Stimulated activated CD4-positive, alpha-beta T cell treated with anti-CD3 and anti-CD28 coated beads, TNF-alpha, amount 100 ng/mL, for 48 hours (primary cell): ENCODE data around the gene CIB4.

Source experiments
- DNase-seq, 3 donors: peaks; one replicate each; pipeline ENCODE4 v3.0.0-alpha.2; 2020; ENCODE audit warnings: low read depth in 3 of 3

Gene CIB4

GRCh38 chr2:26581991-26582842, 58.9 kb downstream of the CIB4 start:
- DNase-seq, result no peak

GRCh38 chr2:26581266-26581990, 59.7 kb downstream of the CIB4 start:
- DNase-seq, result no peak

GRCh38 chr2:26580751-26581150, 60.4 kb downstream of the CIB4 start:
- no peak for DNase-seq

- DNase-seq, result no peak
Measured at GRCh38 chr2:26580151-26580550, 61.0 kb downstream of the CIB4 start.

DNA sequence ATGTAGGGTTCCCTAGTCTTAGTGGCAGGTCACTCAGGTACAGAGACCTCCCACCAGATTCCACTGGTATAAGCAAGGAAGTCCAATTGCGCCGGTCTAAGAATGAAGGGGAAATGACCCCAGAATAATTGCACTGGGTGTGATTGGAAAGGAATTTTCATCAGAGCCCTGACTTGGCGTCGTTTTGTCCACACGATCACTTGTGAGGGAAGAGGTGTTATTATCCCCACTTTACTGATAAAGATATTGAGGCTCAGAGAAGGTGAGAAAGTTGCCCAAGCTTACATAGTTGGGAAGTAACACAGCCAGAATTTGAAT, 61.5 kb downstream of the CIB4 start:
- DNase-seq, result no peak

- no peak for DNase-seq
Measured at GRCh38 chr2:26579025-26579722, 62.0 kb downstream of the CIB4 start.

DNA sequence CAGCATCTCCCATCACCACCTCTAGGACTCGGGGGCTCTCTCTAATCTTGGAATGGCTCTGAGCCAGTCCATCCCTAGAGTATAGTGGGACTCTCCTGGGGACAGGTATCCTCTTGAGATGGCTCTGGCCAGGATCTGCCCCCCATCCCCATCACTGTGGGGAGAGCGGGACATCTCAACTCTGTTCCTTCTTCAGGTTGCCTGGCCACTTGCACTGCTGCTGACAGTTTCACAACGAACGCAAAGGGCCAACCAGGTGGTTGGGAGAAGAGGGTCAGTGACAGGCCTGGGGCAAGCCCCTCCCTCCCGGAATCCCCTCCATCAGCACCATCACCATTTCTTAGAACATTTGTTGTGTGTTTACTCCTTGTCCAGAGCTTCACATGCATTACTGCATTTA, 62.6 kb downstream of the CIB4 start:
- DNase-seq, result no peak

DNA sequence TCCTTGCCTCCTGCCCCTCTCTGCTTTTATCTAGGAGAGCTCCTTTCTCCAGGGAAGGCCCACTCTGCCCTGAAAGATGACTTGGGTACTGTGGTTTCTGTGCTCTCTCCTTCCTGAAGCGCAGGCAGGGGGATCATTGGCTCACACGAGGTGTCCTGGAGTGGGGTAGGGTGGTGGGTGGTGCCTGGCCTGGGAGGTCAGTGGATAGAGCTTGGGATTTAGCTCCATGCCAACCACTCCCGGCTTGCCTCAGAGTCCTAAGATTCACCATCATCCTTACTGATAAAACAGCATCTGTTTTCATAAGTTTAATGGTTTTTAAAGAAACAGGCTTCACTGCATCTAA, 63.1 kb downstream of the CIB4 start:
- no peak for DNase-seq

GRCh38 chr2:26577442-26578112, 63.6 kb downstream of the CIB4 start:
- peak; percentile 28 to 65 (median 39) for DNase-seq

- no peak for DNase-seq
Measured at GRCh38 chr2:26576565-26577441, 64.4 kb downstream of the CIB4 start.

DNA sequence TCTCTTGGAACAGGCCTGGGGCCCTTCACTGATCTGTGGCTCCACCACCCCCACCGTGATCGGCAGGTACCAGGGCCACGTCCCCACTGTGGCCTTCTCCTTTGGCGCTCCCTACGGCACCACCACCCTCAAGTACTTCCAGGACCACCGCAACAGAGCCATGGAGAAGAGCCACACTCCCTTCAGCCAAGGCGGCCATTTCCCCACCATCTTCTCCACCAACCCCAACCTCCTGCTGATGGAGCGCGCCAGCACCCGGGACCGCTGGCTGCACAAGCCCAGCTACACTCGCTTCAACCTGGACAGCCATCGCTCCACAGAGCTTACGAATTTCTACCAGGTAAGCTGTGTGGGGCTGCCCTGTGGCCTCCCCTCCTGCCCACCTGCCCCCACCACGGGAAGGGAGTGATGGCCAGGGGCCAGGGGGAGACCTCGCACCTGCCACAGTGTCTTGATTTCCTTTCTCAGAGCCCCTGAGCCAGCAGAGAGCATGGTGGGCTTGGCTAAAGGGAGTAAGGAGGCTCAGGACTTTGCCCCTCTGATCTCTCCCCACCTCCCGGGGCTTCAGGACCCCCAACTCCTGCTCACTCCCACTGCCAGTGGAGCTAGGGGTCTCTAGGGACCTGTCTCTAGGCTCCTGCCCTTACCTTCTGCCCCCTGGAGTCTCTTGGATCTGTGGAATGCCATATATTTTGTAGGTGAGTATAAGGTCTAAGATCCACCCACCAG, 65.2 kb downstream of the CIB4 start:
- no peak for DNase-seq

DNA sequence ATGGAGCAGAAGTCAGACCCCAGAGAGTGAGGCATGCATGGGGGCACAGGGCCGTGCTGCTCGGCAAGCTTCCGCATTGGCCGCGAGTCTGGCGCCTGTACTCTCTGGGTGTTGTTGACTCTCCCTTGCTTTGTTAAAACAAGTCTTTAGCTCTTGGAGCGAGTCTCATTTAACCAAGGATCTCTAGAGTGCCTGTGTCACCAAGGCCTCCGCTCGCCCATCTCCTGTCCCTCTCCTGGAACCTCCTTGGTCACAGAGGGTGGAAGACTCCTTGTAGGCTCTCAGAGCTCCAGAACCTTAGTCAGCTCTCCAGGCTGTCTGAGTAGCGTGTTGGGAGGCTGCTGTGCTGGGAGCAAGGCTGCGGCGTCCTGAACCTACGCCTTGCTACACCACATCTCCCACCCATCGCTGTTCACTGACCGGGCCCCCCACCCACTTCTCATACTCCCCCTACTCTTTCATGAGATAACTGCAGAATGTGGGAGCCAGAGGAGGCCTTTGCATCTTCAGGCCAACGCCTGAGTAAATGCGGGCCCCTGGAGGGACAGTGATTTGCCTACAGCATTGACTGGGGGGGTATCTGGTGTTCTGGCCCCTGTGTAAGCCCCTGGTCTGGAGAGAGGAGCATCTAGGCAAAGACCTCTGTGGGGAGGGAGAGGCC, 66.1 kb downstream of the CIB4 start:
- no peak for DNase-seq

GRCh38 chr2:26574066-26574899, 66.9 kb downstream of the CIB4 start:
- DNase-seq, result no peak

DNA sequence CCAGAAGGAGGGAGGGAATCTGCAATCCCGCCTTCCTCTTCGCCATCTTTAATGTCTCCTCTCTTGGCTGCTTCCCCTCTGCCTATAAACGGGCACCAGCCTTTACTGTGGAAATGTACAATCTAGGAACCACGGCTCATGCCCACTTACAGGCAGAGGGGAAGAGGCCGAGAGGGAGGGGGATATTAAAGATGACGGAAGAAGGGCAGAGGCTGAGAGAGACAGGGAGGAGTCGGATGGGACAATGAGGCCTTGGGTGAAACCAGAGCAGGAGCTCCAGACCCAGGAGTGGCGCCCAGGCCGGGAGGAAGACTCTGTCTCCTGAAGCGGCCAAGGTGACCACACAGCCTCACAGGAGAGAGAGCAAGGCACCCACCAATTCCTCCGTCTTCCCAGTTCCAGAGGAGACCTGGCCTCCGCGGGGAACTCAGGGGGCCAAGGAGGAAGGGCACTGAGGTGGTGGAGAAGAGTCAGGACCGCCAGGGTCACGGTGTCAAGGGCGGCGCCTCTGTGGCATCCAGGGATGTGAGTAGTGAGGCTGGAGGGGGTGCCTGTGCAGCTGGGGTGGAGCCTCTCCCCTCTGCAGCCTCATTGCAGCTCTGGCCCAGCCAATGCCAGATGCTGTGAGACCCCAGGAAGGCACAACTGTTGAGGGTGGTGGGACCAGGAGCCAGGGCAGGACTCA, 67.8 kb downstream of the CIB4 start:
- DNase-seq, result no peak

- no peak for DNase-seq
Measured at GRCh38 chr2:26572591-26572990, 68.6 kb downstream of the CIB4 start.

DNA sequence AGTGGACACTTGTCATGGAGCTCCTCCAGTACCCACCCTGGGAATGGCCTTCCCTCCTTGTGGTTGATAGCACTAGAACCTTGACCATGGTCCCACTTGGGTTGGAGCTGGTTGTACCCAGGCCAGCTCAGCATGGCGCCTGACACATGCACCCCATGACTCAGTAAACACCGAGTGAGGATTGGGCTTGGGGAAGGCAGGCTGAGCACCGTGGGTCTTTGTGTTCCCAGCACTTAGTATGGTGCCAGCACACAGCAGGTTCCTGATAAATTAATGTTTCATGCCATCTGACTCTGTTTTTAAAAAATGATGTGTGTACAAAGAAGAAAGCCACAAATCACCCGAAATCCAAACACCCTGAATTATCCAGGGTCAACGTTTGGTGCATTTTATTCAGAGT, 69.8 kb downstream of the CIB4 start:
- no peak for DNase-seq

- DNase-seq, result no peak
Measured at GRCh38 chr2:26570083-26570430, 71.1 kb downstream of the CIB4 start.

DNA sequence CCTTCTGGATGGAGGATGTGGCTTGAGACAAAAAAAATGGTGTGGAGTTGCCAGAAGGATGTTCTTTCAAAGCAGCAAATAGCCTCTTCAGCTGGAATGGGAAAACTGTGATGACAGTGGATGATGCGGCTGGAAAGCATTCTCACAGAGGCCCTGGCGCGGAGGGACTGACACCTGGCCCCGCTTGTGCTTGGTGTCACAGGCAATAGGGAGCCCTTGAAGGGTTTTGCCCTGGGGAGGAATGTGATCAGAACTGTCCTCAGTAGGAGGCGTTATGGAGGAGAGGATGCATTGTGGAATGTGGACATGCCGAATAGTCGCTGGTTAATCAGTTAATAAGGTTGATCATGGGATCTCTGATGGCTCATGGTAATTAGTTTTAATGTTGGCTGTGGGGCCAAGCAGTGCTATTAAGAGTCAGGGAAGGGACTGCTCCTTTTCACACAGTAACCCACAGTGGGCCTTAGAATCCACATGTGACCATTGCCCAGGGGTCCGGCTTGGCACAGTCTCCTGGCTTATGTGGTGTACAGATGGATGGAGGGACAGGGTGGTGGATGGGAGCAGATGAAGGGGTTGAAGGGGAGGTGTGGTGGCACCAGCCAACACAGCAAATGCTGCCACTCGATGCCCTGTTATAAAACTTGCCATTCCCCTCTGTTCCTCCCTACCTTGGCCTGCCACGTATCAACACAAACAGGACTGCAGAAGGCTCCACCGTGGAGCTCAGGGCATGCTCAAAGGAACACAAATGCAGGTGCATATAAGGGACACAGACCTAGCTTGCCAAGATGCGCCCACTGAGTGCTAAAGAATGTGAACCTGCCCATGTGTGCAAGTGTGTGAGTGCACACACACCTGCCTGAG, 71.7 kb downstream of the CIB4 start:
- no peak for DNase-seq
